H9 (cell line): ENCODE results near the gene CRIP2. TPM values are rescaled to one million over a fixed set of nuclear protein-coding genes. Genes with fewer than 3 reads are reported as not detected.

ENCODE experiments used
- DNase-seq: peaks from one replicate; pipeline ENCODE4 v3.0.0-alpha.2; 2017
- H2AFZ ChIP-seq: one replicate; pipeline ENCODE4 v1.6.1; 2013; ENCODE audit warnings: mild to moderate bottlenecking, low read length, control low read depth, moderate library complexity
- H2AK5ac ChIP-seq: 2 replicates; pipeline ENCODE4 v1.6.1; 2013; ENCODE audit warnings: low read length, control low read depth, mixed read lengths; ENCODE audit not compliant: insufficient read length
- H2BK120ac ChIP-seq: one replicate; pipeline ENCODE4 v1.6.1; 2013; ENCODE audit warnings: low read depth, mild to moderate bottlenecking, low read length, control low read depth, inconsistent platforms; ENCODE audit not compliant: poor library complexity, severe bottlenecking
- H2BK12ac ChIP-seq: 2 replicates; pipeline ENCODE4 v1.6.1; 2013; ENCODE audit warnings: low read length, control low read depth, mixed read lengths, low read depth; ENCODE audit not compliant: insufficient read length
- H2BK15ac ChIP-seq: 2 replicates; pipeline ENCODE4 v1.6.1; 2013; ENCODE audit warnings: low read depth, low read length, control low read depth
- H2BK20ac ChIP-seq: one replicate; pipeline ENCODE4 v1.6.1; 2013; ENCODE audit warnings: low read depth, mild to moderate bottlenecking, low read length, control low read depth, inconsistent platforms; ENCODE audit not compliant: poor library complexity, severe bottlenecking
- H2BK5ac ChIP-seq: 2 replicates; pipeline ENCODE4 v1.6.1; 2013; ENCODE audit warnings: low read length, control low read depth, mixed read lengths; ENCODE audit not compliant: insufficient read length
- H3K14ac ChIP-seq: 2 replicates; pipeline ENCODE4 v1.6.1; 2013; ENCODE audit warnings: low read length, control low read depth; ENCODE audit not compliant: insufficient read depth
- H3K18ac ChIP-seq: 2 replicates; pipeline ENCODE4 v1.6.1; 2013; ENCODE audit warnings: low read depth, mild to moderate bottlenecking, mixed read lengths, low read length, control low read depth; ENCODE audit not compliant: insufficient read length
- H3K23ac ChIP-seq: 2 replicates; pipeline ENCODE4 v1.6.1; 2013; ENCODE audit warnings: low read length, control low read depth, mixed read lengths, low read depth; ENCODE audit not compliant: insufficient read length
- H3K23me2 ChIP-seq: 2 replicates; pipeline ENCODE4 v1.6.1; 2013; ENCODE audit warnings: low read depth, mild to moderate bottlenecking, mixed read lengths, low read length, control low read depth; ENCODE audit not compliant: insufficient read length, poor library complexity, severe bottlenecking
- H3K27ac ChIP-seq: 2 replicates; pipeline ENCODE4 v1.5.1; 2013; ENCODE audit warnings: low read length, control low read depth, mixed read lengths, low read depth; ENCODE audit not compliant: insufficient read length
- H3K27me3 ChIP-seq: 2 replicates; pipeline ENCODE4 v1.6.1; 2013; ENCODE audit warnings: low read length, control low read depth, inconsistent platforms; ENCODE audit not compliant: insufficient read depth
- H3K4ac ChIP-seq: 2 replicates; pipeline ENCODE4 v1.6.1; 2013; ENCODE audit warnings: low read depth, mild to moderate bottlenecking, control low read depth, inconsistent platforms, low read length, moderate library complexity
- H3K4me1 ChIP-seq: 2 replicates; pipeline ENCODE4 v1.6.1; 2013; ENCODE audit warnings: low read length, control low read depth, inconsistent platforms; ENCODE audit not compliant: insufficient read depth
- H3K4me2 ChIP-seq: 2 replicates; pipeline ENCODE4 v1.6.1; 2013; ENCODE audit warnings: low read length, control low read depth, mixed read lengths; ENCODE audit not compliant: insufficient read length, insufficient read depth
- H3K56ac ChIP-seq: 2 replicates; pipeline ENCODE4 v1.6.1; 2013; ENCODE audit warnings: low read depth, mild to moderate bottlenecking, mixed read lengths, low read length, control low read depth; ENCODE audit not compliant: insufficient read length
- H3K79me1 ChIP-seq: 2 replicates; pipeline ENCODE4 v1.6.1; 2013; ENCODE audit warnings: low read depth, mild to moderate bottlenecking, moderate library complexity, low read length, control low read depth, inconsistent platforms; ENCODE audit not compliant: insufficient read depth, poor library complexity, severe bottlenecking
- H3K79me2 ChIP-seq: 2 replicates; pipeline ENCODE4 v1.6.1; 2013; ENCODE audit warnings: low read length, control low read depth, inconsistent platforms; ENCODE audit not compliant: insufficient read depth
- H3K9ac ChIP-seq: 2 replicates; pipeline ENCODE4 v1.6.1; 2013; ENCODE audit warnings: low read length, control low read depth, mixed read lengths; ENCODE audit not compliant: insufficient read length; ENCODE audit errors: extremely low read depth
- H3K9me3 ChIP-seq: one replicate; pipeline ENCODE4 v1.6.1; 2013; ENCODE audit warnings: low read depth, low read length, inconsistent platforms; ENCODE audit not compliant: control insufficient read depth
- H3T11ph ChIP-seq: one replicate; pipeline ENCODE4 v1.6.1; 2013; ENCODE audit warnings: mild to moderate bottlenecking, low read length, control low read depth, inconsistent platforms
- H4K20me1 ChIP-seq: one replicate; pipeline ENCODE4 v1.6.1; 2013; ENCODE audit not compliant: control insufficient read depth, insufficient read length, insufficient read depth
- H4K5ac ChIP-seq: 2 replicates; pipeline ENCODE4 v1.6.1; 2013; ENCODE audit warnings: low read depth, mild to moderate bottlenecking, mixed read lengths, low read length, control low read depth; ENCODE audit not compliant: insufficient read length
- H4K8ac ChIP-seq: replicated peaks from 2 replicates; pipeline ENCODE4 v1.6.1; 2013; ENCODE audit warnings: low read length, control low read depth, mixed read lengths, low read depth; ENCODE audit not compliant: insufficient read length
- H4K91ac ChIP-seq: 2 replicates; pipeline ENCODE4 v1.6.1; 2013; ENCODE audit warnings: low read depth, mild to moderate bottlenecking, moderate library complexity, mixed read lengths, low read length, control low read depth; ENCODE audit not compliant: insufficient read length
- H3K27ac Mint-ChIP-seq, 3 experiments: 2 replicates in 2 of 3; 3 replicates in 1 of 3; pipeline ENCODE4 v1.8.0; 2020 to 2021; ENCODE audit warnings: mixed read lengths in 3 of 3, mild to moderate bottlenecking in 1 of 3, moderate library complexity in 1 of 3
- H3K27me3 Mint-ChIP-seq: 2 replicates; pipeline ENCODE4 v1.8.0; 2021; ENCODE audit warnings: low read depth, mild to moderate bottlenecking, moderate library complexity, mixed read lengths
- H3K36me3 Mint-ChIP-seq, 3 experiments: 2 replicates in 2 of 3; 3 replicates in 1 of 3; pipeline ENCODE4 v1.8.0; 2020 to 2021; ENCODE audit warnings: low read depth in 3 of 3, mixed read lengths in 3 of 3; ENCODE audit not compliant: insufficient read depth in 1 of 3
- H3K4me1 Mint-ChIP-seq, 2 experiments: 2 replicates each; pipeline ENCODE4 v1.8.0; 2020; ENCODE audit warnings: mixed read lengths in 2 of 2
- H3K4me3 Mint-ChIP-seq, 2 experiments: 2 replicates in 1 of 2; 3 replicates in 1 of 2; pipeline ENCODE4 v1.8.0; 2020 to 2021; ENCODE audit warnings: mild to moderate bottlenecking in 2 of 2, mixed read lengths in 2 of 2, moderate library complexity in 1 of 2
- H3K9me3 Mint-ChIP-seq, 2 experiments: 2 replicates in 1 of 2; 3 replicates in 1 of 2; pipeline ENCODE4 v1.8.0; 2020; ENCODE audit warnings: mild to moderate bottlenecking in 2 of 2, mixed read lengths in 2 of 2, moderate library complexity in 1 of 2
- CTCF ChIP-seq: fragments of 200-600 bp; sonication (generic); conservative IDR thresholded peaks from 3 replicates; pipeline ENCODE4 v1.8.0; 2021; ENCODE audit warnings: antibody characterized with exemption, mild to moderate bottlenecking
- WGBS: extraction: QIAGEN DNeasy Blood & Tissue Kit; methylation state at CpG from one replicate; pipeline ENCODE4 v1.1.7; 2013; ENCODE audit warnings: missing lambda C conversion rate, low lambda C conversion rate, mixed read lengths; ENCODE audit not compliant: insufficient read length; ENCODE audit errors: extremely low coverage; 5-methylcytosine and 5-hydroxymethylcytosine counted together
- total RNA-seq: library from RNA; stranded (reverse); gene quantifications from 2 replicates; pipeline ENCODE4 v1.2.1, GENCODE V29; 2021

The CRIP2 gene
- total RNA-seq, 1 experiment from 2014 or later, result 5.7 TPM

- Histone ChIP-seq H2AFZ (no peak overlapping the region), H3K4me2 (peak overlapping the region; percentile 15), H2BK5ac (no peak overlapping the region), H3K23me2 (peaks cover 6% of the 10 kb centered on the region), H3K14ac (peak overlapping the region; percentile 8; the same call in 1 of the 2 replicates), H4K8ac (no peak overlapping the region), H4K5ac (no peak overlapping the region), H2BK20ac (no peak overlapping the region), H2BK15ac (no peak overlapping the region), H3K9ac (no peak overlapping the region), H4K20me1 (no peaks in the 10 kb centered on the region), H3K56ac (no peak overlapping the region), H3K27ac (no peak overlapping the region), H3K23ac (no peak overlapping the region), H3K79me1 (no peaks in the 10 kb centered on the region), H3K9me3 (no peaks in the 10 kb centered on the region), H3K4me1 (no peaks in the 10 kb centered on the region), H2BK12ac (no peak overlapping the region), H3K27me3 (peaks cover 26% of the 10 kb centered on the region; the same call in 1 of the 2 replicates), H3K4ac (no peak overlapping the region), H3T11ph (no peak overlapping the region), H3K18ac (peak overlapping the region; percentile 27), H2AK5ac (no peak overlapping the region), H4K91ac (no peak overlapping the region), H2BK120ac (no peak overlapping the region), H3K79me2 (no peaks in the 10 kb centered on the region)
- H3K36me3 Mint-ChIP-seq, result no peaks in the 10 kb centered on the region; a peak in 1 of 7 replicates
- no CpG with 5 or more reads among the region's 45 CpGs for WGBS
- H3K27ac Mint-ChIP-seq, result no peak overlapping the region
- H3K4me3 Mint-ChIP-seq, result peak overlapping the region; percentile 17 to 75; a peak in 4 of 5 replicates
- peaks cover 9 to 18% of the 10 kb centered on the region in 2 experiments for H3K4me1 Mint-ChIP-seq
- peaks cover 68% of the 10 kb centered on the region for H3K27me3 Mint-ChIP-seq
- peaks cover 0 to 4% of the 10 kb centered on the region in 2 experiments; a peak in 1 of 5 replicates for H3K9me3 Mint-ChIP-seq
- no peak for DNase-seq
- no peak for TF ChIP-seq CTCF
Observed at GRCh38 chr14:105486974-105487448, 12.4 kb downstream of the CRIP2 start.
